ENCODE measurements around the gene AATK. TPM values are rescaled to one million over a fixed set of nuclear protein-coding genes. Genes with fewer than 3 reads are reported as not detected.

AATK gene
- polyA plus RNA-seq, 1 of the 3 experiments (the other 2 are of a cell fraction), result 0.51 TPM

- POLR2A ChIA-PET, result interaction anchor here (0.6 kb wide), 1 partner anchor 9 kb away, joined by 3 read pairs; no protein-coding TSS in a partner anchor
- CTCF ChIA-PET, result interaction anchor here (0.9 to 5.1 kb wide), 2 partner anchors 20 to 100 kb away, joined by 4 to 21 read pairs; no protein-coding TSS in a partner anchor
- H4K20me1 ChIP-seq (ENCODE audit: insufficient read depth), result no peaks in the 10 kb centered on the region
- no peaks in the 10 kb centered on the region for H3K36me3 ChIP-seq (replicated peaks in 1 of 2; ENCODE audit: control insufficient read depth in 1 of 2, insufficient read depth in 2 of 2, low read length in 1 of 2)
- no peaks in the 10 kb centered on the region; a peak in 1 of 4 replicates for H3K4me1 ChIP-seq (ENCODE audit: control insufficient read depth in 1 of 2, insufficient read depth in 2 of 2, low read depth in 1 of 2, low read length in 1 of 2)
- H3F3A ChIP-seq (replicated peaks; ENCODE audit: insufficient read depth), result no peaks in the 10 kb centered on the region
- peaks cover 6% of the 10 kb centered on the region; the same call in 1 of the 2 replicates for H3K27me3 ChIP-seq (ENCODE audit: insufficient read depth)
- no peak overlapping the region for H3K9ac ChIP-seq
- no peak for TF ChIP-seq ELF1 (IDR thresholded peaks at IDR 0.05)
- TF ChIP-seq NRF1 (IDR thresholded peaks at IDR 0.05; ENCODE audit: low read depth, low read length), result no peak
- TF ChIP-seq MXI1 (IDR thresholded peaks at IDR 0.05; ENCODE audit: low read depth, low read length), result no peak
- TF ChIP-seq NFIC (IDR thresholded peaks at IDR 0.05; ENCODE audit: borderline replicate concordance), result no peak
- no peak for TF ChIP-seq RAD21 (IDR thresholded peaks at IDR 0.05; ENCODE audit: low read length)
- TF ChIP-seq ZBTB33 (IDR thresholded peaks at IDR 0.05; ENCODE audit: borderline replicate concordance, low read depth), result no peak
- no peak for TF ChIP-seq RCOR1 (IDR thresholded peaks at IDR 0.05; ENCODE audit: low read length)
- TF ChIP-seq, protein P1, sequence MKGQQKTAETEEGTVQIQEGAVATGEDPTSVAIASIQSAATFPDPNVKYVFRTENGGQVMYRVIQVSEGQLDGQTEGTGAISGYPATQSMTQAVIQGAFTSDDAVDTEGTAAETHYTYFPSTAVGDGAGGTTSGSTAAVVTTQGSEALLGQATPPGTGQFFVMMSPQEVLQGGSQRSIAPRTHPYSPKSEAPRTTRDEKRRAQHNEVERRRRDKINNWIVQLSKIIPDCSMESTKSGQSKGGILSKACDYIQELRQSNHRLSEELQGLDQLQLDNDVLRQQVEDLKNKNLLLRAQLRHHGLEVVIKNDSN (IDR thresholded peaks at IDR 0.05; ENCODE audit: borderline replicate concordance, low read depth), result no peak
- TF ChIP-seq TEAD4 (IDR thresholded peaks at IDR 0.05; ENCODE audit: borderline replicate concordance, insufficient read depth), result no peak
- TF ChIP-seq, protein P2, sequence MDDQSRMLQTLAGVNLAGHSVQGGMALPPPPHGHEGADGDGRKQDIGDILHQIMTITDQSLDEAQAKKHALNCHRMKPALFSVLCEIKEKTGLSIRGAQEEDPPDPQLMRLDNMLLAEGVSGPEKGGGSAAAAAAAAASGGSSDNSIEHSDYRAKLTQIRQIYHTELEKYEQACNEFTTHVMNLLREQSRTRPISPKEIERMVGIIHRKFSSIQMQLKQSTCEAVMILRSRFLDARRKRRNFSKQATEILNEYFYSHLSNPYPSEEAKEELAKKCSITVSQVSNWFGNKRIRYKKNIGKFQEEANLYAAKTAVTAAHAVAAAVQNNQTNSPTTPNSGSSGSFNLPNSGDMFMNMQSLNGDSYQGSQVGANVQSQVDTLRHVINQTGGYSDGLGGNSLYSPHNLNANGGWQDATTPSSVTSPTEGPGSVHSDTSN (IDR thresholded peaks at IDR 0.05), result no peak
- TF ChIP-seq CTCF (IDR thresholded peaks at IDR 0.05), result no peak
- TF ChIP-seq RXRA (IDR thresholded peaks at IDR 0.05; ENCODE audit: borderline replicate concordance, low read depth), result no peak
- no peak for TF ChIP-seq RFX5 (IDR thresholded peaks at IDR 0.05; ENCODE audit: low read length)
- TF ChIP-seq SMC3 (IDR thresholded peaks at IDR 0.05; ENCODE audit: low read depth, low read length), result no peak
- no peaks in the 10 kb centered on the region for H3K9me3 ChIP-seq
- no peak for DNase-seq
- no peak overlapping the region for H3K4me3 ChIP-seq (ENCODE audit: low read depth in 2 of 2, low read length in 1 of 2)
- no peak overlapping the region for H3K27ac ChIP-seq (ENCODE audit: low read depth in 2 of 2, low read length in 1 of 2)
- H3K9me2 ChIP-seq, result no peaks in the 10 kb centered on the region
- H2AFZ ChIP-seq (ENCODE audit: low read depth), result no peak overlapping the region
- 84% methylated on average over 35 of the region's 39 CpGs for WGBS (ENCODE audit: low lambda C conversion rate)
- no peaks in the 10 kb centered on the region for H3K79me2 ChIP-seq (ENCODE audit: insufficient read depth)
- H3K4me2 ChIP-seq, result no peak overlapping the region
These were observed 42.7 kb downstream of the AATK start for GRCh38 chr17:81123052-81124048.
